Epithelial cell of esophagus (primary cell): Measurements from ENCODE around the gene MPPE1.
"Not testable (repeated sequence)": the region's sequence is repeated elsewhere in the genome, so short reads cannot be mapped to it uniquely, and the experiment has no call there.

Experiments used
- DNase-seq: peaks from one replicate; pipeline ENCODE4 v3.0.0; 2010; ENCODE audit warnings: low read depth
- H3K4me3 ChIP-seq: 2 replicates; pipeline ENCODE4 v1.5.1; 2011; ENCODE audit warnings: mild to moderate bottlenecking, low read length, control low read depth
- CTCF ChIP-seq: IDR thresholded peaks from 2 replicates; pipeline ENCODE4 v1.5.1; 2011; ENCODE audit warnings: low read depth, mild to moderate bottlenecking, low read length, control low read depth, inconsistent platforms; ENCODE audit not compliant: insufficient read depth; ENCODE audit errors: missing control alignments

MPPE1 gene

GRCh38 chr18:11943551-11943950 is 35.4 kb upstream of the MPPE1 start:
- H3K4me3 ChIP-seq, result no peak overlapping the region
- no peak for TF ChIP-seq CTCF
- no peak for DNase-seq

- H3K4me3 ChIP-seq, result no peak overlapping the region
- DNase-seq, result no peak
- TF ChIP-seq CTCF, result no peak
These were observed 32.8 kb upstream of the MPPE1 start for GRCh38 chr18:11940956-11941355.

- DNase-seq, result peak; percentile 78
- H3K4me3 ChIP-seq, result no peak overlapping the region
- peak; percentile 81 for TF ChIP-seq CTCF
These were observed 29.9 kb upstream of the MPPE1 start for GRCh38 chr18:11937874-11938478.

- no peak for DNase-seq
- TF ChIP-seq CTCF, result no peak
- no peak overlapping the region for H3K4me3 ChIP-seq
These were observed 24.3 kb upstream of the MPPE1 start for GRCh38 chr18:11932393-11932792.

- no peak for TF ChIP-seq CTCF
- DNase-seq, result no peak
- H3K4me3 ChIP-seq, result no peak overlapping the region
These were observed 19.4 kb upstream of the MPPE1 start for GRCh38 chr18:11927497-11927896.

GRCh38 chr18:11925800-11926481 is 17.8 kb upstream of the MPPE1 start:
- DNase-seq, result no peak
- H3K4me3 ChIP-seq, result no peak overlapping the region
- TF ChIP-seq CTCF, result no peak

- no peak for TF ChIP-seq CTCF
- DNase-seq, result no peak
These were observed 15.3 kb upstream of the MPPE1 start for GRCh38 chr18:11923450-11923849.

GRCh38 chr18:11919522-11919921 is 11.4 kb upstream of the MPPE1 start:
- H3K4me3 ChIP-seq, result not testable (repeated sequence)
- peak; percentile 74 for DNase-seq

More at GRCh38 chr18:11923450-11923849, 15.3 kb upstream of the MPPE1 start:
- no peak overlapping the region for H3K4me3 ChIP-seq

GRCh38 chr18:11916880-11917279 is 8.8 kb upstream of the MPPE1 start:
- DNase-seq, H3K4me3 ChIP-seq: not testable (repeated sequence)
